Measurements from ENCODE around the gene RNU1-3. TPM values are rescaled to one million over a fixed set of nuclear protein-coding genes. Genes with fewer than 3 reads are reported as not detected.
A peak's percentile ranks its signal among the peaks of the same experiment; 100 is the strongest.
"Not testable (repeated sequence)": the region's sequence is repeated elsewhere in the genome, so short reads cannot be mapped to it uniquely, and the experiment has no call there.

RNU1-3 gene
- under 1 TPM; under 0.01 TPM for total RNA-seq

- no CpG with 5 or more reads among the region's 45 CpGs for WGBS
- H3K36me3 ChIP-seq; H3K4me1 ChIP-seq; H3K27me3 ChIP-seq; DNase-seq (ENCODE audit: low spot score in 2 of 2); H3K27ac ChIP-seq; H3K9me3 ChIP-seq; H3K4me3 ChIP-seq: not testable (repeated sequence)
These were observed at the start of gene RNU1-3 for GRCh38 chr1:16666502-16667413. Gene RNU1-3, minus strand, starts transcription at chr1:16666948.

- DNase-seq (ENCODE audit: low spot score in 2 of 2): not testable (repeated sequence)
- peaks cover 24% of the 10 kb centered on the region for H3K27me3 ChIP-seq
These were observed 46.7 kb upstream of the RNU1-3 start for GRCh38 chr1:16713480-16713879.

GRCh38 chr1:16712984-16713383 is 46.2 kb upstream of the RNU1-3 start:
- H3K27ac ChIP-seq; DNase-seq (ENCODE audit: low spot score in 2 of 2); H3K9me3 ChIP-seq; H3K36me3 ChIP-seq; H3K4me3 ChIP-seq; H3K4me1 ChIP-seq: not testable (repeated sequence)
- 74% methylated on average over 4 of the region's 6 CpGs for WGBS
- peaks cover 21% of the 10 kb centered on the region for H3K27me3 ChIP-seq

More at GRCh38 chr1:16713480-16713879, 46.7 kb upstream of the RNU1-3 start:
- H3K36me3 ChIP-seq, H3K9me3 ChIP-seq, H3K27ac ChIP-seq, H3K4me1 ChIP-seq, H3K4me3 ChIP-seq: not testable (repeated sequence)
- 84% methylated on average over 4 of the region's 10 CpGs for WGBS

- H3K9me3 ChIP-seq; H3K4me3 ChIP-seq; H3K36me3 ChIP-seq; H3K27ac ChIP-seq; DNase-seq (ENCODE audit: low spot score in 2 of 2); H3K4me1 ChIP-seq: not testable (repeated sequence)
- H3K27me3 ChIP-seq: peaks cover 23% of the 10 kb centered on the region
- no CpG with 5 or more reads among the region's 14 CpGs for WGBS
These were observed 45.8 kb upstream of the RNU1-3 start for GRCh38 chr1:16712582-16712981.

GRCh38 chr1:16712131-16712530 is 45.4 kb upstream of the RNU1-3 start:
- H3K9me3 ChIP-seq; DNase-seq (ENCODE audit: low spot score in 2 of 2); H3K4me1 ChIP-seq; H3K4me3 ChIP-seq; H3K27ac ChIP-seq; H3K36me3 ChIP-seq: not testable (repeated sequence)
- H3K27me3 ChIP-seq: peaks cover 21% of the 10 kb centered on the region
- 82% methylated on average over 2 of the region's 5 CpGs for WGBS

- H3K4me3 ChIP-seq; DNase-seq (ENCODE audit: low spot score in 2 of 2); H3K9me3 ChIP-seq; H3K27ac ChIP-seq; H3K36me3 ChIP-seq; H3K27me3 ChIP-seq: not testable (repeated sequence)
- no CpG with 5 or more reads among the region's 13 CpGs for WGBS
- peaks cover 10% of the 10 kb centered on the region for H3K4me1 ChIP-seq
These were observed 43.9 kb upstream of the RNU1-3 start for GRCh38 chr1:16710618-16711017.

GRCh38 chr1:16709659-16710087 is 42.9 kb upstream of the RNU1-3 start:
- no CpG with 5 or more reads among the region's 3 CpGs for WGBS
- not testable (repeated sequence) for H3K27ac ChIP-seq

GRCh38 chr1:16708704-16709103 is 42.0 kb upstream of the RNU1-3 start:
- not testable (repeated sequence) for DNase-seq (ENCODE audit: low spot score in 2 of 2); H3K36me3 ChIP-seq; H3K4me3 ChIP-seq; H3K27ac ChIP-seq; H3K9me3 ChIP-seq; H3K27me3 ChIP-seq
- peaks cover 10% of the 10 kb centered on the region for H3K4me1 ChIP-seq
- WGBS: no CpG with 5 or more reads among the region's 6 CpGs

More at GRCh38 chr1:16709659-16710087, 42.9 kb upstream of the RNU1-3 start:
- H3K4me3 ChIP-seq; H3K9me3 ChIP-seq; H3K27me3 ChIP-seq; DNase-seq (ENCODE audit: low spot score in 2 of 2); H3K36me3 ChIP-seq: not testable (repeated sequence)
- peaks cover 10% of the 10 kb centered on the region for H3K4me1 ChIP-seq

- H3K27ac ChIP-seq, H3K36me3 ChIP-seq, H3K27me3 ChIP-seq, H3K9me3 ChIP-seq: not testable (repeated sequence)
- WGBS: 0% methylated on average over 14 of the region's 99 CpGs
- Histone ChIP-seq H3K4me1 (peaks cover 10% of the 10 kb centered on the region), H3K4me3 (peak overlapping the region; percentile 39)
- DNase-seq (ENCODE audit: low spot score in 2 of 2): peak in 1 of 2 donors; percentile 72
These were observed 40.7 kb upstream of the RNU1-3 start for GRCh38 chr1:16707130-16708093.

- Histone ChIP-seq H3K4me1 (peaks cover 10% of the 10 kb centered on the region), H3K27me3 (peaks cover 12% of the 10 kb centered on the region)
- not testable (repeated sequence) for H3K27ac ChIP-seq; H3K4me3 ChIP-seq; DNase-seq (ENCODE audit: low spot score in 2 of 2); H3K9me3 ChIP-seq; H3K36me3 ChIP-seq
- 97% methylated on average over 5 of the region's 6 CpGs for WGBS
These were observed 39.6 kb upstream of the RNU1-3 start for GRCh38 chr1:16706302-16706701.

GRCh38 chr1:16704502-16705100 is 37.9 kb upstream of the RNU1-3 start:
- H3K4me1 ChIP-seq: peaks cover 10% of the 10 kb centered on the region
- peaks cover 16% of the 10 kb centered on the region for H3K27me3 ChIP-seq
- no CpG with 5 or more reads among the region's 16 CpGs for WGBS
- not testable (repeated sequence) for H3K4me3 ChIP-seq, H3K9me3 ChIP-seq, H3K27ac ChIP-seq, H3K36me3 ChIP-seq
- peak in 1 of 2 donors; percentile 64 for DNase-seq (ENCODE audit: low spot score in 2 of 2)

GRCh38 chr1:16704076-16704475 is 37.3 kb upstream of the RNU1-3 start:
- H3K4me1 ChIP-seq: peaks cover 10% of the 10 kb centered on the region
- no CpG with 5 or more reads among the region's 13 CpGs for WGBS

GRCh38 chr1:16703602-16704001 is 36.9 kb upstream of the RNU1-3 start:
- not testable (repeated sequence) for H3K9me3 ChIP-seq

More at GRCh38 chr1:16704076-16704475, 37.3 kb upstream of the RNU1-3 start:
- H3K27me3 ChIP-seq: peaks cover 20% of the 10 kb centered on the region
- not testable (repeated sequence) for H3K9me3 ChIP-seq, H3K36me3 ChIP-seq, H3K4me3 ChIP-seq, H3K27ac ChIP-seq
- peak in 1 of 2 donors; percentile 76 for DNase-seq (ENCODE audit: low spot score in 2 of 2)

More at GRCh38 chr1:16703602-16704001, 36.9 kb upstream of the RNU1-3 start:
- not testable (repeated sequence) for H3K27ac ChIP-seq; H3K4me3 ChIP-seq; DNase-seq (ENCODE audit: low spot score in 2 of 2); H3K36me3 ChIP-seq
- WGBS: 80% methylated on average over 1 of the region's 5 CpGs
- Histone ChIP-seq H3K27me3 (peaks cover 21% of the 10 kb centered on the region), H3K4me1 (peaks cover 10% of the 10 kb centered on the region)

Measured in suprapubic skin (tissue), 4 donors.